Epithelial cell of proximal tubule (primary cell): ENCODE measurements around the gene ZKSCAN4. TPM values are rescaled to one million over a fixed set of nuclear protein-coding genes. Genes with fewer than 3 reads are reported as not detected.
A peak's percentile ranks its signal among the peaks of the same experiment; 100 is the strongest.

Experiments
- DNase-seq: peaks from one replicate; pipeline ENCODE4 v3.0.0-alpha.2; 2011; ENCODE audit warnings: low read depth
- H3K4me3 ChIP-seq: 2 replicates; pipeline ENCODE4 v1.5.1; 2011; ENCODE audit warnings: low read depth, mild to moderate bottlenecking, low read length
- total RNA-seq: library from RNA; depleted of rRNA; stranded (reverse); fragments of >200 nt; gene quantifications from 2 replicates; pipeline ENCODE4 v1.2.3, GENCODE V29; 2015
- TF ChIP-seq, protein P1 (sequence below): conservative IDR thresholded peaks from 2 replicates; pipeline ENCODE4 v1.5.1; 2012; ENCODE audit warnings: low read depth, mild to moderate bottlenecking, low read length

ZKSCAN4 gene
- total RNA-seq, 1 donor from 2014 or later = 3.7 TPM

- TF ChIP-seq, protein P1, sequence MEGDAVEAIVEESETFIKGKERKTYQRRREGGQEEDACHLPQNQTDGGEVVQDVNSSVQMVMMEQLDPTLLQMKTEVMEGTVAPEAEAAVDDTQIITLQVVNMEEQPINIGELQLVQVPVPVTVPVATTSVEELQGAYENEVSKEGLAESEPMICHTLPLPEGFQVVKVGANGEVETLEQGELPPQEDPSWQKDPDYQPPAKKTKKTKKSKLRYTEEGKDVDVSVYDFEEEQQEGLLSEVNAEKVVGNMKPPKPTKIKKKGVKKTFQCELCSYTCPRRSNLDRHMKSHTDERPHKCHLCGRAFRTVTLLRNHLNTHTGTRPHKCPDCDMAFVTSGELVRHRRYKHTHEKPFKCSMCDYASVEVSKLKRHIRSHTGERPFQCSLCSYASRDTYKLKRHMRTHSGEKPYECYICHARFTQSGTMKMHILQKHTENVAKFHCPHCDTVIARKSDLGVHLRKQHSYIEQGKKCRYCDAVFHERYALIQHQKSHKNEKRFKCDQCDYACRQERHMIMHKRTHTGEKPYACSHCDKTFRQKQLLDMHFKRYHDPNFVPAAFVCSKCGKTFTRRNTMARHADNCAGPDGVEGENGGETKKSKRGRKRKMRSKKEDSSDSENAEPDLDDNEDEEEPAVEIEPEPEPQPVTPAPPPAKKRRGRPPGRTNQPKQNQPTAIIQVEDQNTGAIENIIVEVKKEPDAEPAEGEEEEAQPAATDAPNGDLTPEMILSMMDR = no peak
- DNase-seq = no peak
- no peak overlapping the region for H3K4me3 ChIP-seq
Observed at GRCh38 chr6:28209753-28210535, 42.1 kb downstream of the ZKSCAN4 start.

DNA sequence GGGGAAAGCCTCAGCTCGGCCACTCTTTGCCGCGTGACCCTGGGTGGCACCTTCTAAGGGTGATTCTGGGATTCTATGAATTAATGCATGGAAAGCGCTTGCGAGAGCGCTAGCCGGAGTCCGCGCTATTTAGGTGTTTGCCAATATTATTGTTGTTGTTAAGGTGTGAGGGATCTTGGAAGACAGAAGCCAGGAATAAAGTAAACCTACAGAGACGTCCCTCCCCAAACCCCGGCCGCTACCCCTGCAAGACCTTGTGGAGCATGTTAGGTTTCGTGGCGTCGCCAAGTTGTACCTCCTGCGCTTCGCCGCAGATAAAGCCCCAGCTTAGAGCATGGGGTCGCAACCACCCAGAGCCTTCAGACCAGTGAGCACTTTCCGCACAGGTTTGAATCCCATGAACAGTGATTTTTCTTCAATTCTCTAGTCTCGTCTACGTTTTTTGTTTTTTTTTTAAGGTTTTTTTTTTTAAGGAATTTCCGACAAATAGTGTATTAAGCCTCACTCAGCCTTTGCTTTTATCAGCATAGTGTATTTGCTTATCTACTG, 43.9 kb downstream of the ZKSCAN4 start:
- DNase-seq = no peak
- TF ChIP-seq, protein P1 = no peak
- peak overlapping the region; percentile 50 for H3K4me3 ChIP-seq

GRCh38 chr6:28207510-28208110, 44.5 kb downstream of the ZKSCAN4 start:
- peak overlapping the region; percentile 50 for H3K4me3 ChIP-seq
- DNase-seq = no peak
- TF ChIP-seq, protein P1 = no peak

GRCh38 chr6:28206928-28207509, 45.0 kb downstream of the ZKSCAN4 start:
- TF ChIP-seq, protein P1 = no peak
- H3K4me3 ChIP-seq = peak overlapping the region; percentile 50
- DNase-seq = no peak

GRCh38 chr6:28206527-28206926, 45.5 kb downstream of the ZKSCAN4 start:
- TF ChIP-seq, protein P1 = no peak
- no peak for DNase-seq
- no peak overlapping the region for H3K4me3 ChIP-seq

DNA sequence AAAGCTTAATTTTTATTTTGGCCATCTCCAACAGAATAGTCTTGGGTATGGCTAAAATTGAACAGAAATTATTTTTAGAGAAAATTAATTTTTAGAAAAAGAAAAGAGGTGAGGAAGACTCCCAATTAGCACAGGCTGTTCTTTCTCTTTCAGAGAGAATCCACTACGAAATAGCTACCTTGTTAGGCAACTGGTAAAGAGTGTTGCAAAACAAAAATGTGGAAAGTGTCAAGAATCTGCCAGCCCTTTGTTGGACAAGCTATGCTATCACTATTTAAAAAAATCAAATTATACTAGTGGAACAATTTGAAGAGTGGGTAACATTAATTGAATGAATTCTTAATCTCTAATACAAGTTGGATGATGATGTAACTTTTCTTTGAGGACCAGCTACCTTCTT, 46.2 kb downstream of the ZKSCAN4 start:
- no peak for DNase-seq
- H3K4me3 ChIP-seq = no peak overlapping the region
- TF ChIP-seq, protein P1 = no peak
